ENCODE results near the gene EOLA1.

GRCh38 chrX:149528381-149528780 lies 12.4 kb upstream of the EOLA1 start:
- TF ChIP-seq CTCF (IDR thresholded peaks at IDR 0.05) (no peak), EZH2 (IDR thresholded peaks at IDR 0.05; ENCODE audit: borderline replicate concordance, insufficient read depth, low read depth, low read length, poor library complexity, severe bottlenecking) (no peak)
